ENCODE results near the gene FMNL2.

The FMNL2 gene

GRCh38 chr2:152525277-152525838 is 190.4 kb downstream of the FMNL2 start:
- Histone ChIP-seq H3K9me3 (no peaks in the 10 kb centered on the region), H3K4me3 (no peak overlapping the region)
- peak in 1 of 2 donors; percentile 66 for DNase-seq

GRCh38 chr2:152529420-152530115 is 194.6 kb downstream of the FMNL2 start:
- H3K9me3 ChIP-seq, result no peaks in the 10 kb centered on the region
- TF ChIP-seq CTCF (IDR thresholded peaks at IDR 0.05), result no peak
- H3K27ac ChIP-seq, result no peak overlapping the region
- no peaks in the 10 kb centered on the region for H3K36me3 ChIP-seq
- intact Hi-C loops (cut with DNase I; ENCODE audit: low total_unique reads), result no loop called here
- no peak for DNase-seq
- no peaks in the 10 kb centered on the region for H3K27me3 ChIP-seq
- H3K4me1 ChIP-seq, result peaks cover 0 to 28% (median 10%) of the 10 kb centered on the region in 4 donors
- H3K4me3 ChIP-seq, result no peak overlapping the region

More at GRCh38 chr2:152525277-152525838, 190.4 kb downstream of the FMNL2 start:
- no peak for TF ChIP-seq CTCF (IDR thresholded peaks at IDR 0.05)
- Histone ChIP-seq H3K36me3 (no peaks in the 10 kb centered on the region), H3K4me1 (peaks cover 0 to 15% (median 7%) of the 10 kb centered on the region in 4 donors), H3K27ac (no peak overlapping the region), H3K27me3 (no peaks in the 10 kb centered on the region)
- intact Hi-C loops (cut with DNase I; ENCODE audit: low total_unique reads), result no loop called here

- Histone ChIP-seq H3K36me3 (no peaks in the 10 kb centered on the region), H3K4me1 (peaks cover 0 to 35% (median 12%) of the 10 kb centered on the region in 4 donors), H3K27ac (no peak overlapping the region), H3K4me3 (no peak overlapping the region), H3K27me3 (no peaks in the 10 kb centered on the region), H3K9me3 (no peaks in the 10 kb centered on the region)
- intact Hi-C loops (cut with DNase I; ENCODE audit: low total_unique reads), result no loop called here
- TF ChIP-seq CTCF (IDR thresholded peaks at IDR 0.05), result no peak
- no peak for DNase-seq
Observed at GRCh38 chr2:152532241-152532640, 197.3 kb downstream of the FMNL2 start.

- intact Hi-C loops (cut with DNase I; ENCODE audit: low total_unique reads), result no loop called here
- Histone ChIP-seq H3K36me3 (no peaks in the 10 kb centered on the region), H3K4me1 (peaks cover 0 to 35% (median 12%) of the 10 kb centered on the region in 4 donors), H3K27me3 (no peaks in the 10 kb centered on the region), H3K27ac (peak overlapping the region; percentile 36 to 38), H3K4me3 (peak overlapping the region in 1 of 2 donors; percentile 18), H3K9me3 (no peaks in the 10 kb centered on the region)
- no peak for DNase-seq
- no peak for TF ChIP-seq CTCF (IDR thresholded peaks at IDR 0.05)
Observed at GRCh38 chr2:152534460-152535135, 199.6 kb downstream of the FMNL2 start.

- no peak for TF ChIP-seq CTCF (IDR thresholded peaks at IDR 0.05)
- Histone ChIP-seq H3K4me3 (no peak overlapping the region), H3K9me3 (no peaks in the 10 kb centered on the region), H3K4me1 (peaks cover 0 to 35% (median 12%) of the 10 kb centered on the region in 4 donors), H3K27me3 (no peaks in the 10 kb centered on the region), H3K27ac (no peak overlapping the region), H3K36me3 (no peaks in the 10 kb centered on the region)
- intact Hi-C loops (cut with DNase I; ENCODE audit: low total_unique reads), result no loop called here
- DNase-seq, result no peak
Observed at GRCh38 chr2:152537081-152537651, 202.2 kb downstream of the FMNL2 start.
